ENCODE results near the gene PNLIPRP1. TPM values are rescaled to one million over a fixed set of nuclear protein-coding genes. Genes with fewer than 3 reads are reported as not detected.

The PNLIPRP1 gene
- total RNA-seq = 1 to 10 TPM in 1 of 6 donors, under 1 TPM in 1, not detected in 4; 0.66 to 1.7 TPM

DNA sequence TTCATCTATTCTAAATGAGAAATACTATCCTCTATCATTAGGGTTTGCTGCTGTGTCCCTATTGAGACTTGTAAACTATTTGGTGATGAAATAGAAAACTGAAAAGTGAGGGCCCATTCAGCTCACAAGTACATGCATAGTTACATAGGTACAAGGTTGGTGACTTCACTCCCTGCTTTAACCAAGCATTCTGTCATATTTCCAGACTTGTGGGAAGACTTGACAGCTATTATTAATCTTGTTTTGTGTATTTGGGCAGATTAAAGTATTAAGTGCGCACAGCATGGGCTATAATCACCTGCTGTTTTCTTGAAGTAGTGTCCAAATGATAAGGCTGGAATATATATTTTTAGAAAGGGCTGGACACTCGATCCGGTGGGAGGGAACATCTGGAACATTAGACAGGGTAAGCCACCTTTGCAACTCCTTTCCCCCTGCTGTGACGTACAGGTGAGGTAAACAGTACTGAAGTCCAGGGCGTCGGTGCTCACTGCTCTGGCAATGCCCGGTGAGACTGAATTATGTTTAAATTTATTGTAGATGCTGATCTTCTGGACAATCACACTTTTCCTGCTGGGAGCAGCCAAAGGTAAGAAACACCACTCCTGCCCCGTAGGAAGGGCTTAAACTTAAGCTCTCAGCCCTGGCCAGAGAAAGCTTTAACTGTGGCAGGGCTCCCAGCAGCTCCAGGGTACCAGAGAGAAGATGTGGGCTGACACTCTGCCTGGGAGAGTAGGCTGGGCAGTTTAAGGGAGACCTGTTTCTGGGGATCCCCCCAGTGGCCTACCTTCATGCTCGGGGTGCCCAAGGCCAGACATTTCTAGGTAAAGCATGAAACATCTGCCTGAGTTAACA lies at the start of gene PNLIPRP1:
Gene PNLIPRP1, plus strand, starts transcription at position 370 of the 855 bp plus-strand sequence. Its CDS starts 171 bp downstream, at position 541.
- Histone ChIP-seq H3K4me1 (peaks cover 0 to 6% (median 0%) of the 10 kb centered on the region in 4 donors), H3K36me3 (no peaks in the 10 kb centered on the region), H3K27ac (no peak within 1 kb of the TSS), H3K4me3 (no peak within 1 kb of the TSS), H3K27me3 (no peaks in the 10 kb centered on the region), H3K9me3 (no peaks in the 10 kb centered on the region)
- ATAC-seq (ENCODE audit: low FRiP score in 2 of 2) (no peak), DNase-seq (no peak)
- TF ChIP-seq POLR2A (IDR thresholded peaks at IDR 0.05) (no peak), CTCF (IDR thresholded peaks at IDR 0.05) (no peak), POLR2AphosphoS5 (IDR thresholded peaks at IDR 0.05) (no peak), EP300 (IDR thresholded peaks at IDR 0.05) (no peak)
- 58 to 67% methylated on average over 9 of the region's 9 CpGs for WGBS, 2 donors

DNA sequence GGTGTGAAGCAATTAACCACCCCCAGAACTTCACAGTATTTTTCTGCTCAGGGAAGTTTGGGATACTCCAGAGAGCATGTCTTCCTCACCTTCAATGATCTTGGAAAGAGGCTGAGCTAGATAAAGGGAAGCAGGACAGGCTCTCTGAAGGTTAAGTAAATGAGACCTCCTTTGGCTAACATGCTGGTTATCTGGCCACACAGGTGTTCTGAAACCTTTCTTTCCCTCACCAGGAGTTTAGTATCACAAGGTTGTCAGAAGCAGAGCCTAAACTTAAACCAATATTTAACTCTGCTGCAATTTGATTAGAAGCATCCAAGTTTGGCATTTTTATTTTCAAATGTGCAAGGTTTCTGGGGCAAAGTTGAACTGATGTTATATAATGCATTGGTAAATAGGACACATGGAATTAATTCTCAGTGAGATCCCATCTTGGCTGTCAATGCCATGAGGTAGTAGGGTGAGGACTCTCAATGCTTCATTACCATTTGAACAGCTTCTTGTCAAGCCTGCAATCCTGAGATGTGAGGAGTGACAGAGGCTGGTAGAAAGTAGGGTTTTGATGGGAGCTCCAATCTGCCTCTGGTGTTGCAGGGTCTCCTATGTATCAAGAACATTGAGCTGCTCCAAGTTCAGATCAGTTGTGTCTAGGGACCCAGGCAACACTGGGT lies 48.6 kb upstream of the PNLIPRP1 start:
- Histone ChIP-seq H3K27ac (no peak overlapping the region), H3K4me3 (no peak overlapping the region), H3K9me3 (no peaks in the 10 kb centered on the region), H3K36me3 (no peaks in the 10 kb centered on the region), H3K27me3 (no peaks in the 10 kb centered on the region), H3K4me1 (no peaks in the 10 kb centered on the region)
- TF ChIP-seq POLR2AphosphoS5 (IDR thresholded peaks at IDR 0.05) (no peak), EP300 (IDR thresholded peaks at IDR 0.05) (no peak), CTCF (IDR thresholded peaks at IDR 0.05) (no peak), POLR2A (IDR thresholded peaks at IDR 0.05) (no peak)
- DNase-seq = no peak
- no peak for ATAC-seq (ENCODE audit: low FRiP score in 2 of 2)

DNA sequence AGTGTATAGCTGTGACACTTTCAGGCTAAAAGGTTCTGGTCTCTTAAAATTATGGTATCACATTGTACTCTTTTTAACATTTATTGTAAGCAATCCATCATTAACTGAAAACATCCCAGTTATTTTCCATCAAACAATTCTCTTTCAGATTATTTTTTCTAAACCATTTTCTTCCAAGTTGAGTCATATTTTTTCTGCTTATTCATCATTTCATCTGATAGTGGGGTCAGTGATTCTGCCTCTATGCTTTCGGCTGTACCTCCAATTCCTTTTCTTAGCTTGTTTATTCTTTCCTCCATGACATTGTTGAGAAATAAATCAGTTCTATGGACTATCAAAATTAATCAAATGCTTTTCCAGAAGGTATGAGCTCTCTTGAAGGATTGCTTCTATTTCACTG lies 45.6 kb upstream of the PNLIPRP1 start:
- TF ChIP-seq POLR2AphosphoS5 (IDR thresholded peaks at IDR 0.05) = no peak
- no peak for TF ChIP-seq CTCF (IDR thresholded peaks at IDR 0.05)
- Histone ChIP-seq H3K4me3 (no peak overlapping the region), H3K27me3 (no peaks in the 10 kb centered on the region), H3K9me3 (no peaks in the 10 kb centered on the region), H3K36me3 (no peaks in the 10 kb centered on the region), H3K27ac (no peak overlapping the region), H3K4me1 (no peaks in the 10 kb centered on the region)
- 83 to 88% methylated on average over 1 of the region's 1 CpG for WGBS, 2 donors
- DNase-seq (no peak), ATAC-seq (ENCODE audit: low FRiP score in 2 of 2) (no peak)

GRCh38 chr10:116545756-116546155 lies 45.0 kb upstream of the PNLIPRP1 start, which contains the start of gene PNLIP:
Gene PNLIP (plus strand): TSS chr10:116545931. CDS start chr10:116546093, 162 bp downstream.
- no peak for ATAC-seq (ENCODE audit: low FRiP score in 2 of 2)
- no peak within 1 kb of the TSS for H3K4me3 ChIP-seq
- H3K27me3 ChIP-seq = no peaks in the 10 kb centered on the region
- no peaks in the 10 kb centered on the region for H3K36me3 ChIP-seq
- TF ChIP-seq CTCF (IDR thresholded peaks at IDR 0.05) = no peak
- no peak for TF ChIP-seq POLR2AphosphoS5 (IDR thresholded peaks at IDR 0.05)
- no peak for TF ChIP-seq EP300 (IDR thresholded peaks at IDR 0.05)
- TF ChIP-seq POLR2A (IDR thresholded peaks at IDR 0.05) = no peak
- H3K27ac ChIP-seq = no peak within 1 kb of the TSS
- H3K4me1 ChIP-seq = no peaks in the 10 kb centered on the region
- no peaks in the 10 kb centered on the region for H3K9me3 ChIP-seq
- WGBS, 2 donors = 82 to 86% methylated on average over 8 of the region's 8 CpGs
- DNase-seq = no peak
